Left renal cortex interstitium (tissue), 4 donors: ENCODE measurements around the gene GAL3ST2. TPM values are rescaled to one million over a fixed set of nuclear protein-coding genes. Genes with fewer than 3 reads are reported as not detected.
A peak's percentile ranks its signal among the peaks of the same experiment; 100 is the strongest.

Experiments
- DNase-seq, 4 donors: peaks; one replicate each; pipeline ENCODE4 v3.0.0-alpha.2; 2013; ENCODE audit warnings: low read depth in 4 of 4, low spot score in 2 of 4, missing footprints in 1 of 4
- polyA plus RNA-seq, 4 donors: library from polyadenylated mRNA; unstranded; fragments of 120-200 nt; gene quantifications; one replicate each; pipeline ENCODE4 v1.2.1, GENCODE V29; 2013; ENCODE audit not compliant: insufficient read length in 4 of 4

The GAL3ST2 gene
- polyA plus RNA-seq, 4 donors = 0.13 to 0.83 (median 0.45) TPM

- DNase-seq = no peak
Observed at GRCh38 chr2:241842620-241843211, 66.1 kb downstream of the GAL3ST2 start.

DNA sequence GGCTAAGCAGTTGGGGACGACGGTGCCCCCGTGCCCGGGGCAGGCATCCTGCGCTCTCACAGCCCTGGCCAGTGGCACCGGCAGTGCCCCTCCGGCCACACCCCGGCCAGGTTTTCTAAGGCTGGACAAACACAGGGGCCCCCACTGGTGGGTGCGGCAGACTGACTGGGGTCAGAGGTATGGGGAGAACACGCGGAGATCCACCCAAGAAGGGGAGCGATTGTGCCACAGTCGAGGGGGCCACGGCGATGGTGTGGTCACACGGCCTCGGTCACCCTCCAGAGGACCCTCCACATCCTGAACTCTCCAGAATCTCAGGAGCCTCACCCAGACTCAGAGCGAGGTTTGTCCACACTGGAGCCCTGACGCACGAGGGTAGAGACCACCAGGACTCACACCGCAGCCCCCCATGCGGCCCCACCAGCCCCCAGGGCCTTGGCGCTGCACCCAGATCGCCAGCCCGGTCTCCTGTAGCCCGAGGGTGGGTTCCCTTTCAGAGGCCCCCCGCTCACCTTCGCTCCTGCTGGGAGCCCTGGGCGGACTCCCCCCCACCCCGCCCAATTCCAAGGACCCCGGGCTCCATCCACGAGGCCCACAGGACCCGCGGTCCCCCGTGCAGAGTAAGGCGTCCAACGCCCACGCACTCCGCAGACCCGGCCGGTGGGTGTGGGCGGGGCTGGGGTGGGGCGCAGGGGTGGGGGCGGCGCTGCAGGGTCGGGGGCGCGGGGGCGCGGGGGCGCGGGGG lies 66.9 kb downstream of the GAL3ST2 start:
- DNase-seq = no peak

- DNase-seq = peak in 3 of 4 donors; percentile 32 to 49 (median 32)
Observed at GRCh38 chr2:241844066-241844728, 67.6 kb downstream of the GAL3ST2 start.

GRCh38 chr2:241844831-241845578 lies 68.4 kb downstream of the GAL3ST2 start:
- DNase-seq = no peak

- no peak for DNase-seq
Observed at GRCh38 chr2:241846406-241846805, 69.8 kb downstream of the GAL3ST2 start.

DNA sequence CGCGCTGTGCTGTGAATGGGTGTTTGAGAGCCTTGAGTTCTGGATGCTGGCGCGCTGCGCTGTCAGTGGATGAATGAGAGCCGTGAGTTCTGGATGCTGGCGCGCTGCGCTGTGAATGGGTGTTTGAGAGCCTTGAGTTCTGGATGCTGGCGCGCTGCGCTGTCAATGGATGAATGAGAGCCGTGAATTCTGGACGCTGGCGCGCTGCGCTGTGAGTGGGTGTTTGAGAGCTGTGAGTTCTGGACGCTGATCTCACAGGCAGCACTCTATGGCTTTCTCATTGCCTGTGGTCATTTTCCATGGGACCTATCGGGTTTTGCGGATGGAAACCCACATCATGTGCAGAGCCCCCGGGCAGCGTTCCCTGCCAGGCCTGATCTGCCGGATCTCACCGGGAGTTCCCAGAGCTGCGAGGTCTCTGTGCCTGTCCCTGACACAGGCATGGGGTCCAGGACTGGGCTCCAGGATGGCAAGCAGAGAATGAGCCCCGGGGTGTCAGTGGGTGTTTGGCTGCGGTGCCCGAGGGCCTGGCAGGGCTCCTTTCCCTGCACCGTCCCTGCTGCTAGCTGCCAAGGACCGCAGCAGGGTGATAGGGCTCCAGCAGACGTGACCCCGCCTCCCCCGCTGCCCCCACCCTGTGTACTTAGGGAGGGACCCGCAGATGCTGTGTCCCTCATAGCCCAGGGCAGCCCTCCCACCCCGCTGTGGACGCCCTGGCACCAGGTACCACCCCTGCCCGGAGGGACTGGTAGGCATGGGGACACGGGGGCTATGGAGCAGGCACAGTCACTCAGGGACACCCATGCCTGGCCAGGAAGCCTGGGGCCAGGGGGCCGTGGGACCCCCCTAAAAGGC lies 72.4 kb downstream of the GAL3ST2 start:
- DNase-seq = no peak

GRCh38 chr2:241849616-241850543 lies 73.3 kb downstream of the GAL3ST2 start:
- DNase-seq = no peak

- DNase-seq = no peak
Observed at GRCh38 chr2:241850544-241851324, 74.1 kb downstream of the GAL3ST2 start.

- DNase-seq = no peak
Observed at GRCh38 chr2:241851325-241852115, 74.9 kb downstream of the GAL3ST2 start.

DNA sequence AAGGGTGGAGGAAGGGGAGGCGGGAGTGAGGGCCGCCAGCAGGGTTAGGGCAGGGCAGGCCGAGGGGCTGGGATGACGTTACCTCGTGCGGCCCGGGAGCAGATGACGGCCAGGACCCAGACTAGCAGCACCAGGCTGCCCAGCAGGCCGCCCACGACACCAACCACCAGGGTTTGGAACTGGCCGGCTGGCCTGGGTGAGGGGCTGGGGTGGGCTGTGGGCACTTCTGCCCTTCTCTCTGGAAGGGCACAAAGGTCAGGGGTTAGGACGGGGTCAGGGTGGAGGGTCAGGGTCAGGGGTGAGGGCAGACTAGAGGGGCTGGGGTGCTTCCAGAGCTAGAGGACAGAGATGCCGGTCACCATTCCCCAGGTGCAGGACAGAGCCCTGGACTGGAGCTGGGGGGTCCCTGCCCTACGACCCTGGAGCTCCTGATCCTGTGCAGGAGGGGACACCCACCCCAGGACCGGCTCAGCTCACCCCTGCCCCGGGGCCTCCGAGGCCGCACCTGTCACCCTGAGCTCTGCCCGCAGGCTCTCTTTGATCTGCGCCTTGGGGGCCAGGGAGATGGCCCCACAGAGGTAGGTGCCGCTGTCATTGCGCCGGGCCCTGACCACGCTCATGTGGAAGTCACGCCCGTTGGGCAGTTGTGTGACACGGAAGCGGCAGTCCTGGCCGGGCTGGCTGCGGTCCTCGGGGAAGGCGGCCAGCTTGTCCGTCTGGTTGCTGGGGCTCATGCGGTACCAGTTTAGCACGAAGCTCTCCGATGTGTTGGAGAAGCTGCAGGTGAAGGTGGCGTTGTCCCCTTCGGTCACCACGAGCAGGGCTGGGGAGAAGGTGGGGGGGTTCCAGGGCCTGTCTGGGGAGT lies 75.7 kb downstream of the GAL3ST2 start:
- DNase-seq = no peak

DNA sequence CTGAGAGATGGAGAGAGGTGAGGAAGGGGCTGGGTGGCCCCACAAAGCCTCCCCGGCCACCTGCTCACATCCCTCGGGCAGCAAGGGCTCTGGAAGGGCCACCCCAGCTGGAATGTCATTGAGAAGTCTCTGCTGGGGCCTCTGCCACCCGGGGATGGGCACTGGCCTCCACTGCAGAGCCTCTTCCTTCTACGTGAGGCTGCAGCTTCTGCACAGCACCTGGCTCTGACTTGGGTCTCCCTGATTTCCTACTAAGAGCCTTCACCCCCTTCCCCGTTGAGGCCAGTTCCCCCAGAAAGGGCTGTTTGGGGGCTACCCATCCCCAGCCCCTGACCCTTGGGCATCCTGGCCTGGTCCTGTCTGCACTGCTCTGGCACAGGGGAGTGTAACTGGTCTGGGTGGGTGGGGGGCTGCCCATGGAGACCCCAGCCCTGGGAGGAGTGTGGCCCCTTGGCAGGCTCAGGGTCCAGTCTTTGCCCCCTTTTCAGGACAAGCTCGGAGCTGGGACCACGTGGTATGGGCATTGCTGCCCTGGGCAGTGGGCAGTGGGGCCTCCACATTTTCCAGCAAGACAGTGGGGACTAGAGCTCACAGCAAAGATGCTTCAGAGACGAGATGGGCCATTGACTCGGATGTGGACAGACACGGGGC lies 76.5 kb downstream of the GAL3ST2 start:
- no peak for DNase-seq

Other genes with a start within 250 kb of the GAL3ST2 start
- gene BOK, start 218.1 kb upstream of the GAL3ST2 start, polyA plus RNA-seq = 10 to 100 TPM; 22.8 to 38.0 (median 25.3) TPM
- gene THAP4, start 139.7 kb upstream of the GAL3ST2 start, polyA plus RNA-seq = 10 to 100 TPM; 57.6 to 75.1 (median 69.1) TPM
- 100 to 1,000 TPM in 2 of 4 donors, 10 to 100 TPM in 2; 58.9 to 113 (median 87.1) TPM for gene ATG4B, start 139.1 kb upstream of the GAL3ST2 start, polyA plus RNA-seq
- gene DTYMK, start 90.0 kb upstream of the GAL3ST2 start, polyA plus RNA-seq = 10 to 100 TPM; 32.1 to 52.6 (median 51.0) TPM
- gene ING5, start 74.8 kb upstream of the GAL3ST2 start, polyA plus RNA-seq = 10 to 100 TPM; 37.2 to 55.8 (median 43.1) TPM
- gene D2HGDH, start 42.2 kb upstream of the GAL3ST2 start, polyA plus RNA-seq = 10 to 100 TPM; 27.3 to 59.6 (median 41.1) TPM
- 1 to 10 TPM; 1.2 to 4.1 (median 1.9) TPM for gene NEU4, start 32.4 kb downstream of the GAL3ST2 start, polyA plus RNA-seq
- under 1 TPM; 0.21 to 0.33 (median 0.29) TPM for gene PDCD1, start 82.1 kb downstream of the GAL3ST2 start, polyA plus RNA-seq
- under 1 TPM in 1 of 4 donors, not detected in 3; 0.09 TPM for gene RTP5, start 92.9 kb downstream of the GAL3ST2 start, polyA plus RNA-seq